IMR-90 (cell line): ENCODE data around the gene ENDOV. TPM values are rescaled to one million over a fixed set of nuclear protein-coding genes. Genes with fewer than 3 reads are reported as not detected.

ENCODE experiments used
- ATAC-seq: fragments of 200-7000 bp; cut with Tn5 transposase; 2 replicates; pipeline ENCODE4 v1.9.1; 2020; ENCODE audit warnings: low read depth, mild to moderate bottlenecking, moderate library complexity
- BruUV-seq: library from RNA; stranded (reverse); fragments of 400-500 nt; replicated peaks from 2 replicates; lab custom pipeline; 2021; lab: Mats Ljungman, UMichigan
- CTCF ChIA-PET: fragments of 300-600 bp; formaldehyde crosslinking; extraction: SDS; loops from one replicate; lab custom pipeline; 2021; ENCODE audit warnings: antibody characterized with exemption; lab: Yijun Ruan, JAX
- POLR2A ChIA-PET: fragments of 300-600 bp; sonication (Branson Sonifier 250); formaldehyde crosslinking; loops from one replicate; lab custom pipeline; 2022; ENCODE audit warnings: antibody characterized with exemption; ENCODE audit not compliant: unreplicated experiment; lab: Charles Lee
- DNase-seq: peaks from one replicate; pipeline ENCODE4 v3.0.0; 2013
- H2AFZ ChIP-seq: replicated peaks from 2 replicates; pipeline ENCODE3; 2013; ENCODE audit warnings: low read length, mild to moderate bottlenecking; ENCODE audit not compliant: poor library complexity
- H2AK5ac ChIP-seq: 2 replicates; pipeline ENCODE4 v1.6.1; 2013; ENCODE audit warnings: low read depth, low read length, inconsistent platforms
- H2AK9ac ChIP-seq: replicated peaks from 2 replicates; pipeline ENCODE3; 2013; ENCODE audit warnings: mild to moderate bottlenecking, low read depth, low read length, moderate library complexity; ENCODE audit not compliant: poor library complexity
- H2BK120ac ChIP-seq: 2 replicates; pipeline ENCODE4 v1.6.1; 2013; ENCODE audit warnings: low read depth, low read length, inconsistent platforms
- H2BK15ac ChIP-seq: 3 replicates; pipeline ENCODE4 v1.6.1; 2013; ENCODE audit warnings: low read depth, low read length, inconsistent platforms
- H2BK20ac ChIP-seq: 2 replicates; pipeline ENCODE4 v1.6.1; 2013; ENCODE audit warnings: low read depth, mild to moderate bottlenecking, inconsistent platforms, low read length, moderate library complexity
- H2BK5ac ChIP-seq: 2 replicates; pipeline ENCODE4 v1.6.1; 2013; ENCODE audit warnings: mild to moderate bottlenecking, low read depth, low read length, inconsistent platforms; ENCODE audit not compliant: poor library complexity, severe bottlenecking
- H3K14ac ChIP-seq: replicated peaks from 2 replicates; pipeline ENCODE4 v1.6.1; 2013; ENCODE audit warnings: low read depth, low read length, inconsistent platforms
- H3K18ac ChIP-seq: 2 replicates; pipeline ENCODE4 v1.6.1; 2013; ENCODE audit warnings: low read depth, low read length, control low read depth
- H3K23ac ChIP-seq: 2 replicates; pipeline ENCODE4 v1.6.1; 2013; ENCODE audit warnings: low read depth, low read length, inconsistent platforms
- H3K27ac ChIP-seq: 2 replicates; pipeline ENCODE4 v1.5.1; 2013; ENCODE audit warnings: mild to moderate bottlenecking, control low read depth, low read length; ENCODE audit not compliant: insufficient read depth
- H3K27me3 ChIP-seq: 2 replicates; pipeline ENCODE4 v1.6.1; 2013; ENCODE audit warnings: low read length; ENCODE audit not compliant: control insufficient read depth, insufficient read depth
- H3K36me3 ChIP-seq: 2 replicates; pipeline ENCODE4 v1.6.1; 2013; ENCODE audit warnings: low read length, mixed read lengths; ENCODE audit not compliant: control insufficient read depth, insufficient read depth
- H3K4ac ChIP-seq: 2 replicates; pipeline ENCODE4 v1.6.1; 2013; ENCODE audit warnings: low read depth, low read length, inconsistent platforms
- H3K4me1 ChIP-seq: 2 replicates; pipeline ENCODE4 v1.6.1; 2013; ENCODE audit warnings: low read length, mixed read lengths; ENCODE audit not compliant: control insufficient read depth, insufficient read depth
- H3K4me2 ChIP-seq: 2 replicates; pipeline ENCODE4 v1.6.1; 2013; ENCODE audit warnings: low read depth, mild to moderate bottlenecking, control low read depth, low read length, moderate library complexity
- H3K4me3 ChIP-seq: 2 replicates; pipeline ENCODE4 v1.5.1; 2013; ENCODE audit warnings: low read depth, mild to moderate bottlenecking, control low read depth, low read length, moderate library complexity; ENCODE audit not compliant: insufficient read depth
- H3K56ac ChIP-seq: 2 replicates; pipeline ENCODE4 v1.6.1; 2013; ENCODE audit warnings: low read length, inconsistent platforms; ENCODE audit not compliant: insufficient read depth; ENCODE audit errors: extremely low read depth
- H3K79me1 ChIP-seq, 2 experiments: 2 replicates each; pipeline ENCODE4 v1.6.1; 2013; ENCODE audit warnings: low read length in 2 of 2, inconsistent platforms in 1 of 2, low read depth in 1 of 2
- H3K9ac ChIP-seq: 2 replicates; pipeline ENCODE4 v1.6.1; 2013; ENCODE audit warnings: low read depth, low read length, control low read depth
- H3K9me1 ChIP-seq: 2 replicates; pipeline ENCODE4 v1.6.1; 2013; ENCODE audit warnings: low read length, inconsistent platforms; ENCODE audit not compliant: insufficient read depth
- H3K9me3 ChIP-seq: 2 replicates; pipeline ENCODE4 v1.6.1; 2013; ENCODE audit warnings: low read length; ENCODE audit not compliant: control insufficient read depth, insufficient read depth
- H4K20me1 ChIP-seq: 2 replicates; pipeline ENCODE4 v1.6.1; 2013; ENCODE audit warnings: low read length, inconsistent platforms; ENCODE audit not compliant: insufficient read depth
- H4K5ac ChIP-seq: 2 replicates; pipeline ENCODE4 v1.6.1; 2013; ENCODE audit warnings: mild to moderate bottlenecking, low read depth, low read length, control low read depth
- H4K8ac ChIP-seq, 2 experiments: 2 replicates each; pipeline ENCODE4 v1.6.1; 2013; ENCODE audit warnings: low read depth in 2 of 2, low read length in 2 of 2, control low read depth in 1 of 2, inconsistent platforms in 1 of 2
- H4K91ac ChIP-seq: 2 replicates; pipeline ENCODE4 v1.6.1; 2013; ENCODE audit warnings: low read depth, low read length, inconsistent platforms; ENCODE audit not compliant: insufficient read depth
- BHLHE40 ChIP-seq: fragments of 150-350 bp; IDR thresholded peaks from 2 replicates; pipeline ENCODE4 v1.6.1; 2016; ENCODE audit warnings: mild to moderate bottlenecking, low read depth, low read length
- CEBPB ChIP-seq: IDR thresholded peaks from 2 replicates; pipeline ENCODE4 v1.6.1; 2012; ENCODE audit warnings: low read depth, low read length, improper control_type of control experiment
- CHD1 ChIP-seq: IDR thresholded peaks from 2 replicates; pipeline ENCODE4 v1.6.1; 2012; ENCODE audit warnings: low read depth, low read length, improper control_type of control experiment
- CTCF ChIP-seq: conservative IDR thresholded peaks from 2 replicates; pipeline ENCODE4 v1.5.1; 2012; ENCODE audit warnings: mild to moderate bottlenecking, low read depth, low read length, improper control_type of control experiment
- ELK1 ChIP-seq: fragments of 150-350 bp; IDR thresholded peaks from 2 replicates; pipeline ENCODE4 v1.6.1; 2016; ENCODE audit warnings: low read depth, mild to moderate bottlenecking, low read length, moderate library complexity, borderline replicate concordance
- FOS ChIP-seq: fragments of 150-350 bp; IDR thresholded peaks from 2 replicates; pipeline ENCODE4 v1.6.1; 2016; ENCODE audit warnings: low read depth, low read length
- MAFK ChIP-seq: IDR thresholded peaks from 2 replicates; pipeline ENCODE4 v1.6.1; 2012; ENCODE audit warnings: low read depth, low read length, improper control_type of control experiment
- MAZ ChIP-seq: IDR thresholded peaks from 2 replicates; pipeline ENCODE4 v1.6.1; 2012; ENCODE audit warnings: low read depth, mild to moderate bottlenecking, low read length, improper control_type of control experiment, moderate library complexity, borderline replicate concordance
- MXI1 ChIP-seq: IDR thresholded peaks from 2 replicates; pipeline ENCODE4 v1.6.1; 2012; ENCODE audit warnings: low read depth, mild to moderate bottlenecking, low read length, moderate library complexity, borderline replicate concordance
- NFE2L2 ChIP-seq: fragments of 150-350 bp; IDR thresholded peaks from 2 replicates; pipeline ENCODE4 v1.6.1; 2016; ENCODE audit warnings: low read depth, mild to moderate bottlenecking, low read length
- POLR2A ChIP-seq: IDR thresholded peaks from 2 replicates; pipeline ENCODE4 v1.6.1; 2012; ENCODE audit warnings: mild to moderate bottlenecking, low read depth, low read length
- RFX5 ChIP-seq: IDR thresholded peaks from 2 replicates; pipeline ENCODE4 v1.8.0; 2012; ENCODE audit warnings: low read depth, mild to moderate bottlenecking, low read length, moderate library complexity
- SMC3 ChIP-seq: fragments of 150-350 bp; IDR thresholded peaks from 2 replicates; pipeline ENCODE4 v1.6.1; 2016; ENCODE audit warnings: low read depth, mild to moderate bottlenecking, antibody characterized with exemption, low read length, moderate library complexity
- USF2 ChIP-seq: fragments of 150-350 bp; IDR thresholded peaks from 2 replicates; pipeline ENCODE4 v1.6.1; 2017; ENCODE audit warnings: mild to moderate bottlenecking, antibody characterized with exemption, low read length, low read depth
- WGBS, 2 experiments: methylation state at CpG; one replicate each; pipeline versions ENCODE4 v1.1.5 to v1.1.7; 2013; ENCODE audit warnings: missing lambda C conversion rate in 2 of 2; ENCODE audit not compliant: insufficient read length in 1 of 2; ENCODE audit errors: extremely low coverage in 2 of 2; 5-methylcytosine and 5-hydroxymethylcytosine counted together
- dilution Hi-C: fragments of 300-500 bp; cut with HindIII; formaldehyde crosslinking; loops from one replicate; pipeline ENCODE4 v1.14.3; 2018; ENCODE audit warnings: low sequenced_read_pairs; ENCODE audit not compliant: unreplicated experiment
- in situ Hi-C: fragments of 300-500 bp; cut with MboI; formaldehyde crosslinking; loops from 3 replicates; pipeline ENCODE4 v1.14.3; 2019; ENCODE audit warnings: low sequenced_read_pairs, inconsistent platforms, mixed read lengths
- intact Hi-C: fragments of 100-400 bp; cut with micrococcal nuclease; formaldehyde crosslinking; loops from 2 replicates; pipeline ENCODE4 v1.10.0; 2022
- polyA plus RNA-seq, 3 experiments: library from polyadenylated mRNA; depleted of rRNA; stranded (reverse); fragments of >200 nt; gene quantifications; 2 replicates each; pipeline ENCODE4 v1.2.3, GENCODE V29; 2012; ENCODE audit warnings: low replicate concordance in 1 of 3
- total RNA-seq: library from RNA; depleted of rRNA; stranded (reverse); fragments of >200 nt; gene quantifications from 2 replicates; pipeline ENCODE4 v1.2.3, GENCODE V29; 2012

Gene ENDOV
- total and polyA plus RNA-seq, 2 of the 4 experiments (the other 2 are of a cell fraction): 15.1 to 30.3 TPM

GRCh38 chr17:80431246-80432195 is 16.6 kb downstream of the ENDOV start:
- no peak for DNase-seq
- H3K56ac ChIP-seq: no peak overlapping the region
- no peaks in the 10 kb centered on the region for H3K9me3 ChIP-seq
- dilution Hi-C loops (no loop called here), in situ Hi-C loops (loop anchor here (5.0 kb wide), 1 partner anchor 141 kb away; no protein-coding TSS in a partner anchor), intact Hi-C loops (no loop called here)
- no peak overlapping the region for H2BK15ac ChIP-seq
- no peak overlapping the region for H3K4ac ChIP-seq
- POLR2A ChIA-PET: no interaction called here
- no peak overlapping the region for H4K8ac ChIP-seq
- no peaks in the 10 kb centered on the region for H3K9me1 ChIP-seq
- no peak overlapping the region for H2AFZ ChIP-seq
- H3K27me3 ChIP-seq: no peaks in the 10 kb centered on the region
- H3K18ac ChIP-seq: no peak overlapping the region
- no peak overlapping the region for H3K9ac ChIP-seq
- H2BK20ac ChIP-seq: no peak overlapping the region
- peaks cover 7% of the 10 kb centered on the region for H4K20me1 ChIP-seq
- CTCF ChIA-PET: no interaction called here
- H4K91ac ChIP-seq: no peak overlapping the region
- peaks cover 13% of the 10 kb centered on the region; the same call in 1 of the 2 replicates for H3K36me3 ChIP-seq
- no TSS peak for BruUV-seq
- no peak overlapping the region for H2BK5ac ChIP-seq
- no peak overlapping the region for H3K27ac ChIP-seq
- H3K14ac ChIP-seq: no peak overlapping the region
- no peak overlapping the region for H2BK120ac ChIP-seq
- no peak overlapping the region for H3K4me2 ChIP-seq
- H3K23ac ChIP-seq: no peak overlapping the region
- no peak overlapping the region for H4K5ac ChIP-seq
- peaks cover 2% of the 10 kb centered on the region; the same call in 1 of the 2 replicates for H3K4me1 ChIP-seq
- 85% methylated on average over 4 of the region's 29 CpGs; no CpG with 5 or more reads in 1 of the 2 experiments for WGBS, 2 experiments
- no peak overlapping the region for H2AK5ac ChIP-seq
- no peak for ATAC-seq
- no peak overlapping the region for H3K4me3 ChIP-seq
- no peak for TF ChIP-seq POLR2A
- TF ChIP-seq BHLHE40: no peak
- no peak for TF ChIP-seq SMC3
- TF ChIP-seq CHD1: no peak
- no peak for TF ChIP-seq RFX5
- no peak for TF ChIP-seq NFE2L2
- no peak for TF ChIP-seq CTCF
- TF ChIP-seq ELK1: no peak
- no peak for TF ChIP-seq FOS
- no peak for TF ChIP-seq MXI1
- TF ChIP-seq CEBPB: no peak
- no peak for TF ChIP-seq USF2
- no peak for TF ChIP-seq MAFK
- TF ChIP-seq MAZ: no peak
- peak overlapping the region; percentile 85 for H2AK9ac ChIP-seq
- H3K79me1 ChIP-seq: no peaks in the 10 kb centered on the region
